SW480 (cell line): ENCODE measurements around the gene EYA2.

Experiments used
- DNase-seq: peaks from one replicate; pipeline ENCODE4 v3.0.0-alpha.2; 2016; ENCODE audit warnings: low spot score

EYA2 gene

GRCh38 chr20:46979603-46980241 is 85.1 kb downstream of the EYA2 start:
- no peak for DNase-seq

DNA sequence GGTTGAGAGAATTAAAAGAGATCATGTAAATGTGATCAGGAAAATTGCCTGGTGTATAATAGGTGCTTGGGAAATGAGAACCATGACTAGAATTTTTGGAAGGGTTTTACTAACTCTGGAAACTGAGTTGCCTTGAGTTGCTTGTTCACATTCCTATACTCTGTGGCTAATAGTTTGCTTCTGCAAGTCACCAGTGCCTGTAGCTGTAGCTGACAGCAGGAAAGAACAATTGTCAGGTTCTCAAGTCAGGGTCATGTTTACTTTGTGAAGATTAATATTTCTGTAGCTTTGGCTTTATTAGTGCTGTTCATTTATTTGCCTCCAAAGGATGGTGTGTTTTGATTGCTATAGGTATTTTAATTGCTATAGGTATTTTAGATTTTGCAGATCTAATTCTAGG is 86.5 kb downstream of the EYA2 start:
- no peak for DNase-seq

GRCh38 chr20:46983466-46983865 is 88.8 kb downstream of the EYA2 start:
- no peak for DNase-seq

GRCh38 chr20:46984405-46984804 is 89.8 kb downstream of the EYA2 start:
- DNase-seq: no peak

- DNase-seq: no peak
These were observed 90.6 kb downstream of the EYA2 start for GRCh38 chr20:46985250-46985649.

DNA sequence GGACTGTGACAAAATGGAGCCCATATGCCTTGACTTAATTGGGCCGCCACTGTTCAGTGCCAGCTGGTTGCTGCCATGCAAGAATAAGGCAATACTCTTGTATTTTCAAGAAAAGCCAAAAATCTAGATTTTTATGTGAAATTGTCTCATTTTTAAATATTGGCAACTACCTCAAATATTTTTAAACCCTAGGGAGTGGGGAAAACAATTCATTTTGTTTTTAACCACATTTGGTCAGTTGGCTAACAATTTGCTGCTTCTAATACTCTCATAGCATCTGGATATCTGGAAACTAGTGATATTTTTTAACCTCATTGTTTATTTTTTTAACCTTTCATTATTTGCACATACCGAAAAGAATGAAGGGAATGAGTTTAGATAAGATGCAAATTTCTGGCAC is 91.0 kb downstream of the EYA2 start:
- no peak for DNase-seq

DNA sequence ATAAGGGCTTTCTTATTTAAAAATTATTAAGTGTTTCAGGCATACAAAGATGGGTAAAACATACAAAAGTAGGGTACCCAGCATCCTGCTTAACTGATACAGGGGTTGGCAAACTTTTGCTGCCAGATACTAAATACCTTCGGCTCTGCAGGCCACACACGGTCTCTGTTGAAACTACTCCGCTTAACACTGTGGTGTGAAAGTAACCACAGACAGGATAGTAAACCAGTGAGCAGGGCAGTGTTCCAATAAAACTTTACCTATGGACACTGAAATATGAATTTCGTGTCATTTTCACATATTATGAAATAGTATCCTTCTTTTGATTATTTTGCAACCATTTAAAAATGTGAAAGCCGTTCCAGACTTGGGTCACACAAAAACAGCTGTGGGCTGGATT is 92.4 kb downstream of the EYA2 start:
- DNase-seq: no peak

- peak; percentile 17 for DNase-seq
These were observed 95.5 kb downstream of the EYA2 start for GRCh38 chr20:46990017-46990595.

DNA sequence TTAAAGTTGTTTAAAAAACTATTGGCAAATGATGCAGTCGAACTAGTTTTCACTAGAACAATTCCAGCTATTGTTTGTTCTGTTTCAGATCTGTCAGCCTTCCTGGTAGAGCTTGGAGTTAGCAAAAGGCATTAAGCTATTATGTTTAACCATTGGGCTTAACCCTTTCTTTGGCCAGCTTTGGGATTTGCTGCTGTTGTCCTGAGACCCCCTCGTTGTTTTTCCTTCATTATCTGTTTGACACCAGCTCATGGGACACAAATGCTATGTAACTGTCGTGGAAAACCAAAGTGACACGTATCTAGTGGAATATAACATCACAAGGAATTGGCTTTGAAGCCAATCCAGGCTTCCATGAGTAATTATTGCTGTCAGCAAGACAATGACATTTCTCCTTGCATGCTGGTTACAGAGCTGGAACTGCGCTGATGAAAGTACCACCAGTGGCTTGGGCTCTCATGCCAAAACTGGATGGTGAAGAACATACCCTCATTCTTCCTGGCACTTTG is 96.0 kb downstream of the EYA2 start:
- no peak for DNase-seq

GRCh38 chr20:46991168-46991567 is 96.5 kb downstream of the EYA2 start:
- DNase-seq: no peak

GRCh38 chr20:46991880-46992639 is 97.4 kb downstream of the EYA2 start:
- DNase-seq: no peak

DNA sequence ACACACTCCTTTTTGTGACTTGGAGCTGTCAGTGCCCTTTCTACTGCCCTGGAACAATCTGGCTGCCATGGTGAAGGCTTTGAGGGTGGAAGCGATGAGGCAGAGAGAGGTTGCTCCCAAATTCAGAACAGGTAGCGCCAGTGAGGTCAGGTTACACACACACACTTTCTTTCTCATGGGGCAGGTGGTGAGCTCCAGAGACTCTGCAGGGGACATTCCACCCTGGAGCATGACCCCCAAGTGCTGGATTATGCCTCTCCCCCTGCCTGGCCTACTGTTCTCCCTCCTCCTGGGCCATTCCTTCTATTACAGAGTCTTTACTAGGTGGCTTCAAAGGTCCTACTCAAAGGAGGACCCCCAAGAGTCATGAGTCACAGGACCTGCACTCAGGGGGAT is 98.0 kb downstream of the EYA2 start:
- no peak for DNase-seq

- no peak for DNase-seq
These were observed 98.9 kb downstream of the EYA2 start for GRCh38 chr20:46993465-46994095.

DNA sequence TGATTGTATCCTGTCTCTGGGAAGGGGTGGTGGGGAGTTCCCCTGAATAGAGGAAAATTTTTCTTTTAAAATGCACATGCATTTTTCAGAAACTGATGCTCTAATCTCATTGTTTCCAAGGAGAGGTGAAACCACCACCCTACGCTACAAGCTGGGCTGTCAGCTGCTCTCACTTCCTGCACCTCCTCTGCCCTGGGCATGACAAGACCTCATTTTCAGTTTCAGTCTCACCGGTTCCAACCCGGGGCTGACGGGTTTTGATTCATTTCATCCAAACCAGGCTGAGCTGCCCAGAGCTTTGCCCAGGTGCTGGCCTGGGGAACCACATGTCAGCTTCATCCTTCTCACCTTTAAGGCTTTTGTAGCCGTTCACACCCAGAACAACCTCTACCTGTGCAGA is 99.7 kb downstream of the EYA2 start:
- DNase-seq: no peak

GRCh38 chr20:46995561-46996142 is 101.0 kb downstream of the EYA2 start:
- no peak for DNase-seq

- DNase-seq: no peak
These were observed 102.5 kb downstream of the EYA2 start for GRCh38 chr20:46997187-46997586.

DNA sequence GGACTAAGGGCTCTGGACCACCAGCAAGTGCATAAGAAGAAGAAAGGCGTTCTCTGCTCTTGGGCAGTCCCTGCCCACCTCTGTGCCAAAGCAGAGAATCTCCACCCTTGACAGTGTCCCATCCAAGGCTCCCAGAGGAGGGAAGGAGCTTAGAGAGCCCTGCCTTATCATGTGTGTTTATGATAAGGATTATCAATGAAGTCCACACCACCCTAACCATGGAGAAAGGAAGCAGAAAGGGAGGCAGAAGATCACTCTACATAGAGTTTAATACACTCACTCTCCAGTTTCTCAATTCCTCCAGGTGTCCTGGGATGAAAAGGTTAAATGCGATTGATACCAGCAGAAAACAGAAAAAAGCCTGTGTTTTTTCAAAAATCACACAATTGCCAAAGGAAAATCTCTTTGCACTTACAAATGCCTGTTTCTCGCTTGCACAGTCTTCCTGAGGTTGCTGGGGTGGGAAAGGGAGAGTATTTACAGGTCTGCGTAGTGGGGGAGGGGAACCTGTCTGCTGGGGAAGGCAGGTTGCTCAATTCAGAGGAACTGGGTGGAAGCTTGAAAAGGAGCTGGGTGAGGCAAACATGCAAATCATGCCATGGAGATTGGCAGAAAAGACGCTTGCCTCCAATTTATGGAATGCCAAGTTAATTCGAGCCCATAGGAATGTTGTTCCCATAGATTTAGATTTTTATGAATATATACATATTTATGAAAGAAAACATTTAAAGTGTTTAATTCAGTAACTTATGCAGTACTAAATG is 104.0 kb downstream of the EYA2 start:
- DNase-seq: no peak

DNA sequence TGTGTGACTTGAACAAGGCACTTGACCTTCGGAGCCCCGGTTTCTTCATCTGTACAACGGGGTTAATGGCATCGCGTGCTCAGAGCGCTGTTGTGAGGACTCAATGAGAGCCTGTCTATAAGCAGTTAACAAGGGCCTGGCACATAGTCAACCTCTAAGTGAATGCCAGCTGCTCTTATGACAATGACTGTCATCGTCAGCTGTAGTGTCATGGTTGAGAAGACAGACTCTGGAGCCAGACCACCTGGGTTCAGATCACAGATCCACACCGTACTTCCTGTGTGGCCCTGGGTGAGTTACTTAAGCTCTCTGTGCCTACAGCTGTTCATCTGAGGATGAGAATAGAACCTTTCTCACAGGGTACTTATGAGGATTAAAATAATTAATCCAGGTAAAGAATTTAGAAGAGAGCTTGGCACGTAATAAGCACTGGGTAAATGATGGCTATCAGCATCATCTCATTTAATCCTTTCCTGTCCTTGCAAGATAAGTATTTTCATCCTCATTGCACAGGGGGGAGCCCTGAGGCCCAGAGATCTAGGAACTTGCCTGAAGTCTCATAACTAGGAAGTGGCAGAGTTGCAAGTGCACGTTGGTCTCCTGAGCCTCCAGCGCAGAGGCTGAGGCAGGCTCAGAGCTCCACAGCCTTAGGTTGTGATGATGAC is 105.3 kb downstream of the EYA2 start:
- no peak for DNase-seq

DNA sequence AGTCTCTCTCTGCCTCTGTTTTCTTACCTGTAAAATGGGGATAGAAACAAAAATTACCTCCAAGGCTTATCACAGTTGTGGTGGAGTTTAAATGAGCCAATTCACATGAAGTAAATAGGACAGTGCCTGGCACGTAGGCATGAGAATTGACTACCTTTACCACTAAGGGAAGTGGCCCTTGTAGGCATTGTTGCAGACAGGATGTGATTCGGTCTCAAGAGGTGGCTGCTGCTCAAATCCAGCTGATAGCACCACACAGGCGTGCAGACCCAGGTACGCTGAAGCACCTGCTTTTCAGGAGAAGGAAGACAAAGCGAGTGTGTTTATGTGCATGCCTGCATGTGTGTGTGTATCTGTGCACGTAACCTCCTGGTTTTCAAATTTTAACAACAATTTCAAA is 108.6 kb downstream of the EYA2 start:
- no peak for DNase-seq

DNA sequence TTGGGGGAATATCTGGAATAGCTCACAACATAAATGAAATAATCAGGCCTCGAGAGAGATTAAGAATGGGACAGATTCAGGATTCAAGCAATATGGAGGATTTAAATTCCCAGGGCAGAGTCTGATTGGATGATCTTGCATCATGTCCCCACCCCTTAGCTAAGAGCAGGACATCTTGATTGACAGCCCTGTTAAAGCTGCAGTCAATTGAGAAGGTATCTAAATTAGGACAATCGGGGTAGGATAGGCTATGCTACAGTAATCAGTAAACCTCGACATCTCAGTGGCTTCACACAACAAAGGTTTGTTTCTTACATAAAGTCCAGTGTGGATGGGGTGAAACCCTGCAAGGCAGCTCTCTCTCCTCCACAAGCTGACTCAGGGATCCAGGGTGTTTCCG is 109.5 kb downstream of the EYA2 start:
- DNase-seq: no peak
